OCI-LY1 (cell line): Measurements from ENCODE around the gene SLC35B2.

Experiments
- EZH2 ChIP-seq: fragments of 200-600 bp; sonication (generic), shearing (Covaris generic); IDR thresholded peaks from 2 replicates; pipeline ENCODE4 v1.8.0; 2017; ENCODE audit warnings: borderline replicate concordance, mixed run types, mild to moderate bottlenecking, antibody characterized with exemption, low read length, moderate library complexity, mixed read lengths
- TF ChIP-seq, protein P1 (sequence below): fragments of 200-600 bp; sonication (generic), shearing (Covaris generic); IDR thresholded peaks from 2 replicates; pipeline ENCODE4 v1.5.1; 2017; ENCODE audit warnings: mild to moderate bottlenecking, antibody characterized with exemption, low read length, moderate library complexity, mixed read lengths

DNA sequence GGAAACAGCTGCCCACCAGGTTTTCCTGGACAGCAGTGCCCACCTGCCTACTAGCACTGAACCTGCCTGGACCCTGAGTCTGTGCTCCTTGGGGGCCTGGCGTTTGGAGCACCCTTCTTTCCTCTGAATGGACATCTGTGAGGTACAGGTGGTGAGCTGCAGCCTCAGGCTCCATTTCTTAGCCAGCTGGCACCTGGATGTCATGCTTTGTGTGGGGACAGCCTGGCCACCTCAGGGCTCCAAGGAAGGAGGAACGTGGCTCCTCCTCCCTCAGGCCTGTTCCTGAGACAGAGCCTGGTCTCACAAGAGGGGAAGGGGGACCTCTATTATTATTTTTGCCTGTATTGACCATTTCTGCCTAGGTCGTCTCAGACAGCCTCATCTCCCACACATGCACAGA lies 21.0 kb upstream of the SLC35B2 start:
- TF ChIP-seq, protein P1, sequence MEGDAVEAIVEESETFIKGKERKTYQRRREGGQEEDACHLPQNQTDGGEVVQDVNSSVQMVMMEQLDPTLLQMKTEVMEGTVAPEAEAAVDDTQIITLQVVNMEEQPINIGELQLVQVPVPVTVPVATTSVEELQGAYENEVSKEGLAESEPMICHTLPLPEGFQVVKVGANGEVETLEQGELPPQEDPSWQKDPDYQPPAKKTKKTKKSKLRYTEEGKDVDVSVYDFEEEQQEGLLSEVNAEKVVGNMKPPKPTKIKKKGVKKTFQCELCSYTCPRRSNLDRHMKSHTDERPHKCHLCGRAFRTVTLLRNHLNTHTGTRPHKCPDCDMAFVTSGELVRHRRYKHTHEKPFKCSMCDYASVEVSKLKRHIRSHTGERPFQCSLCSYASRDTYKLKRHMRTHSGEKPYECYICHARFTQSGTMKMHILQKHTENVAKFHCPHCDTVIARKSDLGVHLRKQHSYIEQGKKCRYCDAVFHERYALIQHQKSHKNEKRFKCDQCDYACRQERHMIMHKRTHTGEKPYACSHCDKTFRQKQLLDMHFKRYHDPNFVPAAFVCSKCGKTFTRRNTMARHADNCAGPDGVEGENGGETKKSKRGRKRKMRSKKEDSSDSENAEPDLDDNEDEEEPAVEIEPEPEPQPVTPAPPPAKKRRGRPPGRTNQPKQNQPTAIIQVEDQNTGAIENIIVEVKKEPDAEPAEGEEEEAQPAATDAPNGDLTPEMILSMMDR, result no peak
- no peak for TF ChIP-seq EZH2
